GM21576 (cell line): ENCODE data around the gene TMEM269.

ENCODE experiments used
- ATAC-seq: cut with Tn5 transposase; IDR thresholded peaks from one replicate; pipeline ENCODE4 v1.9.1; 2021; ENCODE audit warnings: mild to moderate bottlenecking, moderate library complexity; ENCODE audit not compliant: unreplicated experiment

TMEM269 gene, protein sequence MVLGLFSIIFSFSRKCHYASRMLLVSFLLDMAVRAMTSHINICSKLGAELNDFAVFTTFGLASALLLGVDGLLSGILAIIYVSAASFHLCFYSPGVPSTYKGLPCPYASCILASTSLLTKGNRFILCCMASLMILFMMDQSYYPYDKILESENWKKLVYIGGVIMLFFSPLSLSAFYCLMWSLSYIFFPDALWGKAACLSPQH

GRCh38 chr1:42784946-42785693 lies at the start of gene TMEM269:
Gene TMEM269 (plus strand): TSS chr1:42784991. CDS start chr1:42789894, 4,903 bp downstream.
- ATAC-seq: no peak

GRCh38 chr1:42735056-42735455 lies 49.7 kb upstream of the TMEM269 start:
- ATAC-seq: no peak

- no peak for ATAC-seq
Observed at GRCh38 chr1:42735477-42736105, 49.2 kb upstream of the TMEM269 start.

- ATAC-seq: no peak
Observed at GRCh38 chr1:42736152-42736551, 48.6 kb upstream of the TMEM269 start.

DNA sequence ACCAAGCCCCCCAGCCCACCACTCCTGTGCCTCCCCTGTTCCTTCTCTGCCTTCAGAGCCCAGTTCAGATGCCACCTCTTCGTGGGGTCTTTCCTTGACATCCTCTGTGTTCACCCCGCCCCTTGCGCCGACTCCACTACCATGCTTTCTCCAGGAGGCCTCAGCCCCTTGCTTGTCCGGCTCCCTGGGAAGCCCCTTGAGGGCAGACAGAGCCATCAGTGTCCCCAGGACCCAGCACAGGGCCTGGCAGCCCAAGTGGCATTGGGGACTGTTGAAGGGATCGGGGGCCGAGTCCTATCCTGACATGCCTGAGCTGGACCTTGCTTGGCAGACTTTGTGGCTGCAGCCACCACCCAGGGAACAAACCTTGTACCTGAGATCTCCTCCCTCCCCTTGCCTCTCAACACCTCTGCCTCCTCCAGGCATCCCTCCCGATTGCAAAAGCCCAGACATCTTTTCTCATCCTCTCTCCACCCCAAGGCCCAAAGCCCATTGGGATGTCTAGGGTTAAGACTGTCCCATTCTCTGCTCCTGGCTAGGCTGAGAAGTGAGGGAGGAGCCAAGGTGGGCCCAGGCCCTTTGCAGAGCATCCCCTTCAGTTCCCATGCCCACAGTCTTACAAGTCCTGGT lies 48.1 kb upstream of the TMEM269 start:
- ATAC-seq: no peak

- ATAC-seq: no peak
Observed at GRCh38 chr1:42737257-42737656, 47.5 kb upstream of the TMEM269 start.

DNA sequence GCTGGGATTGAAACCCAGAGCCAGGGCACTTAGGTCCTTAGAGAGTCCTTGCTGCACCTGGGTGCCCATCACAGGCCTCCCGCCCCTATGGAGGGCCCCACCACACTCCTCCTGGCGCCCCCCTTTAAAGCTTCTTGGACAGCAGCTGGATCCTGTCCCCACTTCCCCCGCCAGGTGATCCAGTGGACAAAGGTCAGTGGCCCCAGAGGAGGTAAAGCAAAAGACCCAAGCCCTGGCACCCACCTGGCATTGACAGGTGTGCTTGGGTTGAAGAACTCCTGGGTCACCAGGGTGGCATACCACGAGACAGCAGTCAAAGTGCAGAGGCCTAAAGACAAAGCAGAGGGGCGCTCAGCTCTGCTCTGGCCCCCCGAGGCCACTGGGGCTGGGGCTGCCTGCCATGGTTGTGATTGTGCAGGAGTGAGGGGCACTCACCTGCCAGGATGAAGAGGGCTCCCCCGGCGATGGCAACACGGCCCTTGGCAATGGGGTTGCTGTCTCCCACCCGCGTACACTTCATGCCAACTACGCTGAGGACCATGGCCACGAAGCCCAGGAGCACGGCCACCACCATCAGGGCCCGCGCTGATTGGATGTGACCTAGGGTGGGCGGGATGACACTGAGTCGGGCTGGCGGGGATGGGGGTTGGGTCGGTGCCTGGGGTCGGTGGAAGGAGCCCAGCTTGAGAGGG lies 46.7 kb upstream of the TMEM269 start:
- ATAC-seq: no peak

- no peak for ATAC-seq
Observed at GRCh38 chr1:42738678-42739226, 46.0 kb upstream of the TMEM269 start.

GRCh38 chr1:42739753-42740700 lies 44.8 kb upstream of the TMEM269 start, which contains the start of gene CLDN19:
Gene CLDN19 (minus strand): TSS chr1:42740236. CDS start chr1:42740063, 173 bp downstream.
- ATAC-seq: no peak

DNA sequence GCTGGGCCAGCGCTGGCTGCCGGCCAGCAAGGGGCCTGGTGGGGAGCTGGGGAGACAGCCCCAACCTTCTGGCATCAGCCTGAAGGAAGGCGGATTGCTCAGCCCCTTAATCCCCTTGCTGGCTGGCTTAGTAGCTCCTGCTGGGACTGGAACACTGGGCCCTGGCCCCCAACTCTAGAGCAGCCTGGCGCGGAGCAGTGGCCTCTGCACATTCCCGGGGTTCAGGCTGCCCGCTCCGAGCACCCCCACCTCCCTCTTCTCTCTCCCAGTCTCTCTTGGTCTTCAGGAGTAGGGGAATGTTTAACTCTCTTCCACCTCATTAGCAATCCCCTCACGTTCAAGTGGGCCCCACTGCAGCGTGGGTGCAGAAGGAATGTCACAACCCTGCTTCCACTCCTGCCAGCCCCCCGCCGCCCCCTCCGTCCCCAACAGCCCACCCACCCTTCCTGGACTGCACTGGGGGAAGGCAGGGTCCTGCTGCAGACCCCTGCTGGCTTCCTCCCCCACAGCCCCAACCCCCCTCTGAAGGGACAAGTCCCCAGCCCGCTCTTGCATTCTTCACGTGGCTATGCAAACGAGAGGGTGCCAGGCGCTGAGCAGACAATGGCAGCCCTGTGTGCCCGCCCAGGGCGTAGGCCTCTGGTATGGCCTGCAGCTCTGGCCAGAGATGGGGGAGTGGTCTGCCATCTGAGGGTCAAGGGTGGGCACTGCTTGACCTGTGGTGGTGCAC lies 43.8 kb upstream of the TMEM269 start:
- ATAC-seq: no peak

DNA sequence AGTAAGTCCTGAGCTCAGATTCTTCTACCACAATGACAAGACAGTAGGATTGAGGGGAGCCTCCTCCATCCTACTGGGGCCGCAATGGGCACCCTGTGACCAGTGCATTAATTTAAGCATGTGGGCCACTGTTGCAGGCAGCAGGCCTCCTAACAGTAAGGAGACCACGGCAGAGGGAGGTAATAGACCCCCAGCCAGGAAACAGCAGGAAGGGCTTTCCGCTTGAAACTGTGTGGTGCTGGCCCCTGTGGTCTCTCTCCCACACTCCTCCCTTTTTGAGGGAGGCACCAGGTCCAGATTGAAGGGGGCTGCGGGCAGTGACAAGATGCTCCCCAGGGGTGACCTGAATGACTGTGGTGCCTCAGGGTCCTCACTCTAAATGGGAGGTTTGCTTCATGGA lies 43.1 kb upstream of the TMEM269 start:
- ATAC-seq: no peak

DNA sequence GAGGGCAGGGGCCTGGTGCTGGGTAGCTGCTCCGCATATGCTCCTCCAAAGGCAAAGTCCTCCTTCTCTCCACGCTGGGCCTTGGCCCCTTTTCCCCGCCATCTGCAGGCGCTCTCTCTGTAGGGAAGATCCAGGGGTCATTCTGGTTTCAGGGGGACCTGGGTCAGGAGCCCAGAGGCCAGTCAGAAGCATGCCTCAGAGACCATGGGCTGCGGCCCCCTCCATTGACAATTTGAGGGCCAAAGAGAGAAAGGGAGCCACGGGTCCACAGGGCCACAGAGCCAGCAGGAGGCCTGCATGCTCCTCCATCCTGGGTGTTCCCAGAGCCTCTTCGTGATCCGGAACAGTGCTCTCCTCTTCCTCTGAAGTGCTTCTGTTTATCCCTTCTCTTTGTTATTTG lies 42.6 kb upstream of the TMEM269 start:
- ATAC-seq: no peak

GRCh38 chr1:42742617-42743316 lies 42.0 kb upstream of the TMEM269 start:
- ATAC-seq: no peak

DNA sequence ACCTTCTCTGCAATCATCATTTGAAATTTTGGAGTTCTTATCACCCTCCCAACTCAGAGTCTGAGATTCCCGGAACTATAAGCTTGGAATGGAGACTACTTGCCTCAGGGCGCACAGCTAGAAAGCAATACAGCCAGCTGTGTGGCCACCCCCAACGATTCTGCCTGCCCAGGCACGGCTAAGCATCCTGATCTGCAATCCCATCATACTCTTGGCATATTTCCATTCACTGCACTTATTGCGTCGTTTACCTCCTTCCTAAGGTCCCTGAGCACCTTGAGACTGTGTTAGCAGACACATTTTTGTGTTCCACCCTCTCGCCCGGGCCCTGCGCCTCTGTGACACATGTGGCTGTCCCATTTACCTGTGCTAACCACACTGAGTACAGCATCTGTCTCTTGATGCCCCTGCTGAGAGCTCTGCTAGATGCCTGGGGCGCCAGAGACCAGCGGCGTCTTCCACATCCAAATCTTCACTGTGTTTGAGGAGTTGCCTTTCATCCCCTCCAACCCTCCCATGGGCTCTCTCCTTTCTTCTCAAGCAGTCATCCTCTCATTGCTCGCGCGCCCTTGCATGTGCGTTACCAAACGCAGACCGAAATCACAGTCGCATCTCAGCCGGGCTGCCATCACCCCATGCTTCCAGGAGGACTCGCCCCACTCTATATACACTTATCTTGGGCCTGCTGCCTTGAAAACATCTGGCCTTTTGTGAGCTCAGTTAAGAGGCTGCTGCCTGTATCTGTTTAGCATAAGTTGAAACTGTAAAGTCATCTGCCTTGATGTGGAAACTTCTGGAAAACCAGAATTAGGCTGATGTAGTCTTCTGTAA lies 41.3 kb upstream of the TMEM269 start:
- no peak for ATAC-seq

DNA sequence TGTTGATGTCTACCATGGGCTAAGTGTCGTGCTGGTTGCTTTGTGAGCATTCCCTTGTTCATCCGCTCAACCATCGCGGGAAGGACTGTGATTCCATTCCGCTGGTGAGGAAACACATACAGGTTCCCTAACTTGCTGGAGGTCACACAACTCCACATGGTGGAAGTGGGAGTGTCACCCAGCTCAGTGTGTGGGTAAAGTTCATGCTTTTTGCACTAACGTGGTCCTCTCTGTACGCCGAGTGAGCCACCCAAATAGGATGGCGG lies 40.7 kb upstream of the TMEM269 start:
- ATAC-seq: no peak

DNA sequence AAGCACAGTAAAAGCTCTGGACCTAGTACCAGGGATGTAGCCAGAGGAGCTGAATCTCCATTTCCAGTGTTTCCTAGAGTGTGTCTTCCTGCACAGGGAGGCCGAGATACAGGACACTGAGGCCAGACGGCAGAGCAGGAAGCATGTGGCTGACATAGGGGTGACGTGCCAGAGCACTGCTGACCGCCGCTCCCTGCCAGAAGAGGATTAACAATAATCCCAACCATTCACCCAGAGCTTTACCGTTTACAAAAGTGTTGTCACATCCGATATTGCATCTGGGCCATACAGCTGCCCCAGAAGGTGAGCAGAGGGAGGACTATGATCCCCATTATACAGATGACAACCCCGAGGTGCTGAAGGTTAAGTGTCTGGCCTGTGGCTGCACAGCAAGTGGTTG lies 38.9 kb upstream of the TMEM269 start:
- no peak for ATAC-seq

DNA sequence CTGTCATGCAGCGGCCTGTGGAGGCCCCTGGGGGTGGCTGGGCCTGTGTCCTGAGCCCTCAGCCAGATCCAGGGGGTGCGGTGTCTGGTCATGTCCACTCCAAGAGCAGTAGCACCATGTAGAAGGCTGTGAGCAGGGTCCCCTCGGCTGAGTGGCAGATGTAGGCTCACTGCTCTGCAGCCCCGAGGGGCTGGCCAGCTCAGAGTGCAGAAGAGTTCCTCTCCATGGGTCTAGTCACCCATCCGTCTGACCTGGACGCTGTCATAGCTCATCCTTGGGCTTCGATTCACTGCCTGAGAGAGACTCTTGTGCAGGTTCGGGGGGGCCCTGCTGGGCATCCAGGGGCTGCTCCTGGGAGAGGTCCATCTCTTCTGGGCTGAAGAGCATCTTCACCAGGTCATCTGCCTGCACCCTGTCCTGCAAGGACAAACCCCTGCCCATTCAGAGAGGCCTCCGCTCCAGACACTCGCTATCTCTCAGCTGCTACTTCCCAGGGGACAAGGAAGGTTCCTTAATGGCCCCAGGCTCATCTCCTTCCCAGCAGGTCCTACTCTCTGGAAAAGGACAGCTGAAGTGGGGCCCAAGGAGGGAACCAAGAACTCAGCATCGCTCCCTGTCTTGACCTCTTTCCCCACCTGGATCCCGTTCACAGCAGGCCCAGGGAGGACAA lies 38.2 kb upstream of the TMEM269 start:
- ATAC-seq: no peak
